BE2C (cell line): Measurements from ENCODE around the gene VPS37C.
"Not testable (repeated sequence)": the region's sequence is repeated elsewhere in the genome, so short reads cannot be mapped to it uniquely, and the experiment has no call there.

Experiments
- DNase-seq: peaks from one replicate; pipeline ENCODE4 v3.0.0-alpha.2; 2020
- H3K27me3 ChIP-seq: fragments of 250-450 bp; sonication (Bioruptor Pico); 2 replicates; pipeline ENCODE4 v1.5.1; 2020; ENCODE audit warnings: mild to moderate bottlenecking
- H3K36me3 ChIP-seq: fragments of 250-450 bp; sonication (Bioruptor Pico); 2 replicates; pipeline ENCODE4 v1.5.1; 2020; ENCODE audit warnings: mild to moderate bottlenecking
- H3K4me1 ChIP-seq: fragments of 250-450 bp; sonication (Bioruptor Pico); 2 replicates; pipeline ENCODE4 v1.5.1; 2020
- H3K4me3 ChIP-seq: 2 replicates; pipeline ENCODE4 v1.5.1; 2011; ENCODE audit warnings: low read depth, low read length
- H3K9me3 ChIP-seq: fragments of 250-450 bp; sonication (Bioruptor Pico); 2 replicates; pipeline ENCODE4 v1.5.1; 2020
- TF ChIP-seq, protein P1 (sequence below): IDR thresholded peaks from 2 replicates; pipeline ENCODE4 v1.5.1; 2012; ENCODE audit warnings: mild to moderate bottlenecking, low read depth, low read length

The VPS37C gene

DNA sequence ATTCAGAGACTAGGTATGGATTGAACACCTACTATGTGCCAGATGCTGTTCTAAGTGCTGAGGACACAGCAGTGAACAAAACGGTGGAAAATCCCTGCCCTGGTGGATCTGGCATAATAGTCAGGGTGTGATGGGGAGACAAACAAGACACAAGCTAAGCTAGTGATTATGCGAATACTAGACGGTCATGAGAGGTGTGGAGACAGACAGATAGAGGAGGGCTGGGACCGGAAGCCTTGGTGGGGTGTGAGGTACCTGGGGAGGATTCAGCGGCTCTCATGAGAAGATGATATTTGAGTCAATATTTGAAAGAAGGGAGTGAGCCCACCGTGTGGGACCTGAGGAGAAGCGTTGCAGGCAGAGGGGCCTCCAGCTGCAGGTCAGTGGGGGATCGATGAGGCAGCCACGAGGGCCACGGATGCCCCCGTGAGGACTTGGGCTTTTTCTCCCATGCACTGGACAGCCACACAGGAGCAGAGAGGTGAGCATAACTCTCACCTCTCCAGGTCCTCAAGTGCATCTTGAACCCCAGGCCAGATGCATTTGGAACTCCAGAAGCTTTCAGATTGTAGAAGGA lies 54.2 kb downstream of the VPS37C start:
- H3K4me3 ChIP-seq: no peak overlapping the region
- no peaks in the 10 kb centered on the region for H3K36me3 ChIP-seq
- no peaks in the 10 kb centered on the region for H3K9me3 ChIP-seq
- no peaks in the 10 kb centered on the region for H3K27me3 ChIP-seq
- DNase-seq: no peak
- TF ChIP-seq, protein P1, sequence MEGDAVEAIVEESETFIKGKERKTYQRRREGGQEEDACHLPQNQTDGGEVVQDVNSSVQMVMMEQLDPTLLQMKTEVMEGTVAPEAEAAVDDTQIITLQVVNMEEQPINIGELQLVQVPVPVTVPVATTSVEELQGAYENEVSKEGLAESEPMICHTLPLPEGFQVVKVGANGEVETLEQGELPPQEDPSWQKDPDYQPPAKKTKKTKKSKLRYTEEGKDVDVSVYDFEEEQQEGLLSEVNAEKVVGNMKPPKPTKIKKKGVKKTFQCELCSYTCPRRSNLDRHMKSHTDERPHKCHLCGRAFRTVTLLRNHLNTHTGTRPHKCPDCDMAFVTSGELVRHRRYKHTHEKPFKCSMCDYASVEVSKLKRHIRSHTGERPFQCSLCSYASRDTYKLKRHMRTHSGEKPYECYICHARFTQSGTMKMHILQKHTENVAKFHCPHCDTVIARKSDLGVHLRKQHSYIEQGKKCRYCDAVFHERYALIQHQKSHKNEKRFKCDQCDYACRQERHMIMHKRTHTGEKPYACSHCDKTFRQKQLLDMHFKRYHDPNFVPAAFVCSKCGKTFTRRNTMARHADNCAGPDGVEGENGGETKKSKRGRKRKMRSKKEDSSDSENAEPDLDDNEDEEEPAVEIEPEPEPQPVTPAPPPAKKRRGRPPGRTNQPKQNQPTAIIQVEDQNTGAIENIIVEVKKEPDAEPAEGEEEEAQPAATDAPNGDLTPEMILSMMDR: no peak
- H3K4me1 ChIP-seq: no peaks in the 10 kb centered on the region

- no peaks in the 10 kb centered on the region for H3K27me3 ChIP-seq
- H3K9me3 ChIP-seq: no peaks in the 10 kb centered on the region
- TF ChIP-seq, protein P1: no peak
- DNase-seq: no peak
- no peak overlapping the region for H3K4me3 ChIP-seq
- H3K4me1 ChIP-seq: no peaks in the 10 kb centered on the region
- no peaks in the 10 kb centered on the region for H3K36me3 ChIP-seq
Observed at GRCh38 chr11:61106296-61106695, 54.9 kb downstream of the VPS37C start.

DNA sequence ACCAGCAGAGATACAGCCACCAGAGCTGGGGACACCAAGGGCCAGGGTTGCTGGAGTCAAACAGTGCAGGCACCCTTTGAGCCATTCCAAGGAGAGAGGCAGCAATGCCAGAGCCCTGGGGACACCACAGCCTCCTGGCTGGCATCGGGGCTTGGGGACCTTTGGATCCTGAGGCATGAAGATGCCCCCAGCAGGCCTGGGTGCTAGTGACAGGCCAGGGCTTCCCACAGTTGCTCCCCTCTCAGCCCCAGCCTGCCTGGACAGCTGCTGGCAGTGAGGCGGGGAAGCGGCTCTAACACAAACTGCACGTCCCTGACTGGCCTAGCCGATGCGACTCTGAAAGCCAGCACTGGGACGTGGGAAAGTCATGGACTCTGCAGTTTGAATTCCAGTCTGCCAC lies 56.3 kb downstream of the VPS37C start:
- TF ChIP-seq, protein P1: no peak
- no peaks in the 10 kb centered on the region for H3K36me3 ChIP-seq

DNA sequence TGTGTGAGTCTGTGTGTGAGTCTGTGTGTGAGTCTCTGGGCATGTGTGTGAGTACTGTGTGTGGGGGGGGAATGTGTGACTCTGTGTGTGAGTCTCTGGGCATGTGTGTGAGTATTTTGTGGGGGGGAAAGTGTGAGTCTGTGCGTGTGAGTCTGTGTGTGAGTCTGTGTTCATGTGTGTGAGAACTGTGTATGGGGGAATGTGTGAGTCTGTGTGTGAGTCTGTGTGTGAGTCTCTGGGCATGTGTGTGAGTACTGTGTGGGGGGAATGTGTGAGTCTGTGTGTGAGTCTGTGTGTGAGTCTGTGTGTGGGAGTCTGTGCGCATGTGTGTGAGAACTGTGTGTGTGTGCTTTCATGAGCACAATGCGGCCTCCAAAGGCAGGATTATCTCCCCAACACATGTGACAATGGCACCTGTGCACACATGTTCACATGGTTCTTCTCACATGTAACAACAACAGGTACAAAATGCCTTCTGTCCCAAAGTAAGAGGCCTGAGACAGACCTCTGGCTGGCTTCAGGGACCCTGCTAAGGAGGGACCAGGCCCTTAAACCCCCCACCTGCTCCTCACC lies 57.3 kb downstream of the VPS37C start:
- H3K9me3 ChIP-seq: no peaks in the 10 kb centered on the region
- H3K4me1 ChIP-seq: no peaks in the 10 kb centered on the region
- no peaks in the 10 kb centered on the region for H3K36me3 ChIP-seq
- no peak for DNase-seq
- TF ChIP-seq, protein P1: no peak
- no peak overlapping the region for H3K4me3 ChIP-seq
- H3K27me3 ChIP-seq: no peaks in the 10 kb centered on the region

More for the DNA sequence above, 56.3 kb downstream of the VPS37C start:
- no peak for DNase-seq
- H3K27me3 ChIP-seq: no peaks in the 10 kb centered on the region
- no peaks in the 10 kb centered on the region for H3K4me1 ChIP-seq
- no peaks in the 10 kb centered on the region for H3K9me3 ChIP-seq
- no peak overlapping the region for H3K4me3 ChIP-seq

DNA sequence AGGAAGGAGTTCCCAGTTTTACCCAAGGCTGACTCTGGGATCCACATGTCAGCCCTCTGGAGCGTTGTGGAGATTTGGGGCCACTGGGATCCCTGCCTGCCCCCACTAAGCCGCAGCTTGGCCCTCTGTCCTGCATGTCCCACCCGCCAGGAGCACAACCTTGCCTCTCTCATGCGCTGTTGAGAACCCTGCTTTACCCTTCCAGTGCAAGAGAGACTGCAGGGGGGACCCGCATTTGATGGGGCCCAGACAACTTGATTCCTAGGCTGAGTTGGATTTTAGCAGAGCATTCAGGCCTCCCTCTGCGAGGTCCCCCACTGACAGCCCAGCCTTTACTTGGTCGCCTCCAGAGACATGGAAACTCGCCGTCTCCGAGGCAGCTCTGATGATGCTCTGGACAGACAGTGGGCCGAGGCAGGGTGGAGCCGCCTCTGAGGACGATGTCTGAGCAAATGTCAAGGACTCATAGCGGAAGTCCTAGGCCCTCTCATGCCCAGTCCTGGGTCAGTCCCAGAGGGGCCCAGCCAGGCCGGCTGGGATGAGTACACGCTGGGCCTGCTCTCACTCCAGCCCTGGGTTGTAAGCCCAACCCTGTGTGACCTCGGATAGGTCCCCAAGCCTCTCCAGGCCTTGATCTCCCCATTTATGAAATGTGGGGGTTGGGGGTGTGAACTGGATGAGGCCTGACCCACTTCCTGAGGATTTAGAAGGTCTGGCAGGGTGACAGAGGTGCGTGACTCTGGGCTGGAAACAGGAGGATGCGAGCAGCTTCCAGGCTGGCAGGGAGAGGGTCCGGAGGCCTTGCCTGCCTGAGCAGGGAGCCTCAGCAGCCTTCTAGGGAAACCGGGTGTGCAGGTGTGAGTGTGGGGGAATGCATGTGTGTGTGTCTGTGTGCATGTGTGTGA lies 58.3 kb downstream of the VPS37C start:
- no peak for DNase-seq
- H3K4me3 ChIP-seq: no peak overlapping the region
- TF ChIP-seq, protein P1: no peak
- no peaks in the 10 kb centered on the region for H3K36me3 ChIP-seq
- no peaks in the 10 kb centered on the region for H3K4me1 ChIP-seq
- H3K9me3 ChIP-seq: no peaks in the 10 kb centered on the region
- H3K27me3 ChIP-seq: no peaks in the 10 kb centered on the region

DNA sequence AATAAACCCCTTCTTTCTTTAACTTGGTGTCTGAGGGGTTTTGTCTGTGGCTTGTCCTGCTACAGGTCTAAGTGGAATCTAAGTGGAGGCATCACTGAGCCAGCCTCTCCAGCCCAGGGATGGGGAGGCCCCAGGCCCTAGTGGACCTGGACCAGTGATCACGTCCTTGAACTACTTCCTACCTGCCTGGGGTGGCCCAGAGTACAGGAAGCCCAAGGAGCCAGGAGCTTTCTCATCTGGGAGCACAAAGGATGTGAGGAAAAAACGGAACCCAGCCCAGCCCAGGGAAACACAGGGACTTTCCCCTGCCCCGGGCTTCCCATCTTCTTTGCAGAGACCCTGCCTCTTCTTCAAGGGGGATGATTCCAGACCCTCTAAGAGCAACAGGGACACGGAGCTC lies 62.4 kb downstream of the VPS37C start:
- no peak overlapping the region for H3K4me3 ChIP-seq
- no peaks in the 10 kb centered on the region for H3K4me1 ChIP-seq
- no peaks in the 10 kb centered on the region for H3K9me3 ChIP-seq
- DNase-seq: no peak
- no peaks in the 10 kb centered on the region for H3K27me3 ChIP-seq
- TF ChIP-seq, protein P1: no peak
- no peaks in the 10 kb centered on the region for H3K36me3 ChIP-seq

DNA sequence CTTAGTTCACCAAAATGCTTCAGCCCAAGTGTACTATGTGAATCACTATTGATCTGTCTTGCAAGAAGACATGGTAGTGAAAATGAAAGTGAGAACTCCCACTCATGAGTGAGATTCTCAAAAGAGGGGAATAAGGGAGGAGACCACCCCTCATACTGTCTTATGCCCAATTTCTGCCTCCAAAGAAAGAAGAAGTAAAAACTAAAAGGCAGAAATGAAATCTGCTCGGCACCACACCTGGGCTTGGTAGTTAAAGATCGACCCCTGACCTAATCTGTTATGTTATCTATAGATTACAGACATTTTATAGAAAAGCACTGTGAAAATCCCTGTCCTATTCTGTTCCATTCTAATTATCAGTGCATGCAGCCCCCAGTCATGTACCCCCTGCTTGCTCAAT lies 63.0 kb downstream of the VPS37C start:
- H3K9me3 ChIP-seq, DNase-seq, H3K36me3 ChIP-seq, H3K4me1 ChIP-seq, H3K4me3 ChIP-seq, H3K27me3 ChIP-seq: not testable (repeated sequence)
